Measurements from ENCODE around the gene VWA3A.

GRCh38 chr16:22053921-22054341 is 38.4 kb upstream of the VWA3A start:
- TF ChIP-seq, protein P1, sequence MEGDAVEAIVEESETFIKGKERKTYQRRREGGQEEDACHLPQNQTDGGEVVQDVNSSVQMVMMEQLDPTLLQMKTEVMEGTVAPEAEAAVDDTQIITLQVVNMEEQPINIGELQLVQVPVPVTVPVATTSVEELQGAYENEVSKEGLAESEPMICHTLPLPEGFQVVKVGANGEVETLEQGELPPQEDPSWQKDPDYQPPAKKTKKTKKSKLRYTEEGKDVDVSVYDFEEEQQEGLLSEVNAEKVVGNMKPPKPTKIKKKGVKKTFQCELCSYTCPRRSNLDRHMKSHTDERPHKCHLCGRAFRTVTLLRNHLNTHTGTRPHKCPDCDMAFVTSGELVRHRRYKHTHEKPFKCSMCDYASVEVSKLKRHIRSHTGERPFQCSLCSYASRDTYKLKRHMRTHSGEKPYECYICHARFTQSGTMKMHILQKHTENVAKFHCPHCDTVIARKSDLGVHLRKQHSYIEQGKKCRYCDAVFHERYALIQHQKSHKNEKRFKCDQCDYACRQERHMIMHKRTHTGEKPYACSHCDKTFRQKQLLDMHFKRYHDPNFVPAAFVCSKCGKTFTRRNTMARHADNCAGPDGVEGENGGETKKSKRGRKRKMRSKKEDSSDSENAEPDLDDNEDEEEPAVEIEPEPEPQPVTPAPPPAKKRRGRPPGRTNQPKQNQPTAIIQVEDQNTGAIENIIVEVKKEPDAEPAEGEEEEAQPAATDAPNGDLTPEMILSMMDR (IDR thresholded peaks at IDR 0.05): no peak
- no peak for TF ChIP-seq POLR2A (IDR thresholded peaks at IDR 0.05)

All from lower leg skin (tissue), 3 donors.